HK-2 (cell line): Measurements from ENCODE around the gene REEP6.
"Not testable (repeated sequence)": the region's sequence is repeated elsewhere in the genome, so short reads cannot be mapped to it uniquely, and the experiment has no call there.

Source experiments
- DNase-seq: peaks from one replicate; pipeline ENCODE4 v3.0.0-alpha.2; 2018; ENCODE audit not compliant: unreplicated experiment

The REEP6 gene

DNA sequence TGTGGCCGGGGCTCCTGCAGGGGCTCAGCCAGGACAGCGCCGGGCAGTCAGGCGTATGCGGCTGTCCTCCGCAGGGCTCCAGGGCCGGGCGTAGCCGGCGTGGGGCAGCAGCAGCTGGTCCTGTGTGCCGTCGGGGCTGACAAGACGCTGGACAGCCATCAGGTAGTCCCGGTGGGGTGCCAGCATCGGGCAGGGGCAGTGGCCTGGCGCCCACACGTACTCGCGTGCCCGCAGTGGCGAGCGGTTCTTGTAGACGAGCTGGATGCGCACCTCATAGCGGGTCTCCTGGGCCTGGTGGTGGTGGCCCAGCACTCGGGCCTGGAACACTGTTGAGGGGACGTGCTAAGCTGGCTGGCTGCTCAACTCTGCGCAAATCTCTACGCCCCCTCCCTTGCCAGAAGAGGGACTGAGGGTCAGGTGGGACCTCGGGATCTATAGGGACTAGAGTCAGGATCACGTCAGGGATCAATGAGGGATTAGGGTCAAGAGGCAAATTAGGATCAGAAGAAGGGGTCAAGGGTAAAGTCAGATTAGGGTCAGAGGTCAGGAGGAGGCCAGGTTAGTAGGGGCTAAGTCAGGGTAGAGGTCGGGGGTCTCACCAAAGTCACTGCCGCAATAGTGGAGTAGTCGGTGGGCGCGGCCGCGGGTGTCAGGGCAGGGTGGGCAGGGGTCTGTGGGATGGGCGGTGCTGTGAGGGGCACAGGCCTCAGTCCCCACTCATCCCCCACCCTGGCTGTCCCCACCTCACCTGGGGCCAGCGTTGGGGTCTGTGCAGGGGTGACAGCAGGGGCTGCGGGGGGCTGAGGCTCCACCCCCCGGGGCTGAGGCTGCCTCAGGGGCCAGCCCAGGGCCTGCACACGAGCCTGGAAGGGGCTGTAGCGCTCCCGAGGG is 15.3 kb downstream of the REEP6 start:
- no peak for DNase-seq

DNA sequence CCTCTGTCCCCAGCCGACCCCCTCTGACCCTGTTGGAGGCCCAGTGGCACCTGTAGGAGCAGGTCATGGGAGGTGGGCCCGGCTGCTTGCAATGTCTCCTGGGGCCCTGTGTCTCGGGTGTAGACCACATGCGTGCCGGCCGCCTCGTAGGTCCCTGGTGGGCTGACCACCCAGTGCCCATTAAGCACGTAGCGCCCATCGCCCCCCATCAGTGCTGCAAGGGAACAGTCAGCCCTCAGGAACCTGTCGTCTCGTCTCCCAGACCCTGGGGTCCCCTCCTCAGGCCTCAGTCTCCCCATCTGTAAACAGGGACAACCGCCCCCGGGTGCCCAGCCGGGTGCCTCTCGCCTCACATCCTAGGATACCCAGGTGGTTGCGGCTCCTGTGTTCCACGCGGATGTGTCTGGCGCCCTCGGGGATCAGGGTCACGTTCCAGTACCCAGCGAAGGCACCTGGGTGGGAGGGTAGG is 16.2 kb downstream of the REEP6 start:
- no peak for DNase-seq

DNA sequence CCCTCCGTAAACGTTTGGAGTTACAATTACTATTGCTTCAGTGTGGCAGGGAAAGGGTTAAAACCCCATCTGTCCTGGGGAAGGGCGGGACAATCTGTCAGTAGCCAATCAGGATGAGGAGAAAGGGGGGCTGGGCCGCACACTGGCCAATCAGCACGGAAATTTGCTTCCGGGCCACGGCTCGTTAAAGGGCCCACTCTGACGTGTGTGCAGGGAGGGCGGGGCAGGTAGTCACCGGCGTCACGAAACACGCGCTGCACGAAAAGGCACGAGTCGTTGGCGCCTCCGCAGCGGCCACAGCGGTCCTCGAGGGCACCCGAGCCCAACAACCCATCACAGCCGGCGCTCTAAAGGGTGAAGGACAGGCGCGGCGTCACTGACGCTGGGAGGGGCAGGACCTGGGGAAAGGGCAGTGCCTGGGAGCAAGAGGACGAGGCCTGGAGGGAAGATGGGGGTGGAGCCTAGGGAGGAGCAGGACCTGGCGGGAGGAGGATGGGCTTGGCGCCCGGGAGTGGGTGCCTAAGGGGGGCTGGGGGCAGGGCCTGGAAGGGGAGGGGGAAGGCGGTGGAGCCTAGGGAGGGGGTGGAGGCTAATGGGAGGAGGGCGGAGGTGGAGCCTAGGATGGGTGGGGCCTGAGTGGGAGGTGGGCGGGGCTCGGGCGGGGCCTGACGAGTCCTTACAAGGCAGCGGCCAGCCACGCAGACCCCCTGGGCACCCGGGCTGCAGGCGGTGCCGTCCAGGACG is 17.0 kb downstream of the REEP6 start:
- peak; percentile 95 for DNase-seq

DNA sequence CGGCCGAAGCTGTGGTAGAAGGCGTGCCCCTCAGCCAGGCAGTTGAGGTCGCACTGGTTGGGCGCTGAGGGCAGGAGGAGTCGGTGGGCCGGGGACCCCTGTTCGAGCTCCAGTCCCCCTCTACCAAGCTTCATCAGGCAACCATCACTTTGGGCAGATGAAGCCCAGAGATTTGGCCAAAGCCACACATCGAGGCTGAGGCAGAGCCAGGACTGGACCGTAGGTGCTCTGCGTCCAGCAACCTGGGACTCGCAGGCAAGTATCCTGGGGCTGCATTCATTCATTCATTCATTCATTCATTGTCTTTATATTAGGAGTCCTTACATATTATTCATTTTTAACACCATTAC is 17.5 kb downstream of the REEP6 start:
- DNase-seq: no peak

DNA sequence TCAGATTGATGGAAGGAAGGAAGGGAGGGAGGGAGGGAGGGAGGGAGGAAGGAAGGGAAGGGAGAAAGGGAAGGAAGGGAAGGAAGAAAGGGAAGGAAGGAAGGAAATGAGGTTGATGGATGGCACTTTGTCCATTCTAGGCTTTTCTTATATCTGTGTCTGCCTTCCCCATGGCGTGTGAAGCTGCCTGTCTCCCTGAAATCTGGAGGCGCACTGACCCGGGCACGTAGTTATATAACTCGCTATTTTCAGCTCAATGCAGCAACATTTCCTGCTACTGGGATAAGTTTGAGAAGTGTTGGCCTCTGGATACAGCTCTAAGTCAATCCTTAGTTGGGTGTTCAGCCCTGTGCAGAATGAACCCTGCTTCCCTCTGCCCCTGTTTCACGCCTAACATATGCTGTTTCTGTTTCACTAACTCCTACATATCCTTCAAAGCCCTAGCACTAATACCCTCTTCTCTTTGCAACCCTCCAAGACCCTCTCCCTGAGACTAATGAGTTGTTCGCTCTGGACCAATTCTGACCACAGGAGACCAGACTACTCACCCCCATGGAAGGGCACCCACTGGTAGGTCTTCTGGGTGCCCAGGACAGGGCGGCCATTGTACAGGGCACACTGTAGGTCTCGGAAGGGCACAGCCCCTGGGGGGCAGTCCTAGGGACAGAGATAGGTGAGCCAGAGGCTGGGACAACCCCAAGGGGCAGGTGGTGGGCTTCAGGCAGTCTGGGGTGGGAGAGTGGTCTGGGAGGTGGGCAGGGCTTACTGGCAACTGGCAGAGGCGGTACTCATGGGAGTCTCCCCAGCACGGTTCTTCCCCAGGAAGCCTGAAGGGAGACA is 18.8 kb downstream of the REEP6 start:
- DNase-seq: no peak

DNA sequence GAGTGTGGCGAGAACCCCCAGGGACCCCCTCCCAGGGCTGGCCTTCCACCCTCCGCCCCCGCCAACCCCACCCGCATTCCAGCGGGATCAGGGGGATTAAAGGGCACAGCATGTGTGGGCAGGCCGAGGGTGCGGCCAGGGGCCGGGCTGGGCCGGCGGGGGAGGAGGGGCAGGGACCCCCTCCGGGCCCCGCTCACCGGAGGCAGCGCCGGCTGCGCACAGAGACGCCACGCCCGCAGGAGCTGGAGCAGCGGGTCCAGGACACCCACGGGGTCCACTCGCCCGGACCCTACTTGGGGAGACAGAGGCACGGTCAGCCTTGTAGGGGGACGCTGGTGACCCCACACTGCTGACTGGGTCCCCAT is 19.4 kb downstream of the REEP6 start:
- DNase-seq: no peak

DNA sequence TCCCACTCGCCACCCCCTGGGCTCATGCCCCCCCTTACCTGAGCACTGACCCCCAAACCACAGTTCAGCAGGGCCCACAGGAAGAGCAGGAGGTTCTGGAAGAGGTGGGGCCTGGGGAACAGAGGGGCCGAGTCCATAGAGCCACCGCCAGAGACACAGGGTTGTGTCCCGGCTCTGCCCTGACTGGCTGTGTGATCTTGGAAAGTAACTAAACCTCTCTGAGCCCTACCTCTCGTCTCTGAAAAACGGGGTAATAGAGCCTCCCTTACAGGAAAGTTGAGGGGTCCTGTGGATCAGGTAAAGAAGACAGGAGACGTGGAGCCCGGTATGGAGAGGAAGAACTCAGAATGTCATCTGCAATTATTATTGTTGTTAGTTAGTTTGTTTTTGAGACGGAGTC is 19.8 kb downstream of the REEP6 start:
- no peak for DNase-seq

DNA sequence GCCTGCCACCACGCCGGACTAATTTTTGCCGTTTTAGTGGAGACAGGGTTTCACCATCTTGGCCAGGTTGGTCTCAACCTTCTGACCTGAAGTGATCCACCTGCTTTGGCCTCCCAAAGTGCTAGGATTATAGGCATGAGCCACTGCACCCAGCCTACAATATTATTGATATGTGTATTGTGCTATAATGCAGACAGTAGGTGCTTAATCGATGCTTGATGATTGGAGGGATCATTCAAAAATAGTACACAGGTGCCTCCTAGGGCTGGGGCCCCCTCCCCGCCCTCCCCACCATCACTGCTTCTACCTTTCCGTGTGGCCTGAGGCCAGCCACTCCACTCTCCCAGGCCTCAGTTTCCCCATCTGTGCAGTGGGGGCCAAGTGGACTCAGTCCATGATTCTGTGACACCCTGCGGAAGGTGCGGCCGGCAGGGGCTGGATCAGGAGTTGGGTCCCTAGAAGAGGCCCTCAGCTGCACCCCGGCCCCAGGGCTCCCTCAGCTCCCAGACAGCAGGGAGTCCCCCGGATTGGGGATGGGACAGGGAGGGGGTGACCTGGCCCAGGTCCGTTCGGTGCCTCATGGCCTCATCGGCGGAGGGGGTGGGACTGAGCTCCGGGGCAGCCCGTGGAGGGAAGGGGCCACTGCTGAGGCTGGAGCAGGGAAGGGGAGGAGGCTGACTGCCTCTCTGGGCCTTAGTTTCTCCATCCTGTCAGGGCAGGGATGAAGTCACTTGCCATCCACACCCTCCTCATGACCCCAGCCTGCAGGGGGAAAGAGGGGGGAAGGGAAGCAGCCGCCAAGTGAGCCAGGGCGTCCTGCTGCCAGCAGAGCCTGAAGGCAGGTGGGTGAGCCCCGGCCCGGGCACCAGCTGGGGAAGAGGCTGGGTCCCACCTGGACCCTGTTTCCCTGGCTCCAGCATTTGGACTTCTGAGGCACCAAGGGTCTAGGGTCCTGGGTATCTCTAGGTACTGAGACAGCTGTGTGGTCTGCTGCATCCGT is 20.6 kb downstream of the REEP6 start:
- DNase-seq: no peak

DNA sequence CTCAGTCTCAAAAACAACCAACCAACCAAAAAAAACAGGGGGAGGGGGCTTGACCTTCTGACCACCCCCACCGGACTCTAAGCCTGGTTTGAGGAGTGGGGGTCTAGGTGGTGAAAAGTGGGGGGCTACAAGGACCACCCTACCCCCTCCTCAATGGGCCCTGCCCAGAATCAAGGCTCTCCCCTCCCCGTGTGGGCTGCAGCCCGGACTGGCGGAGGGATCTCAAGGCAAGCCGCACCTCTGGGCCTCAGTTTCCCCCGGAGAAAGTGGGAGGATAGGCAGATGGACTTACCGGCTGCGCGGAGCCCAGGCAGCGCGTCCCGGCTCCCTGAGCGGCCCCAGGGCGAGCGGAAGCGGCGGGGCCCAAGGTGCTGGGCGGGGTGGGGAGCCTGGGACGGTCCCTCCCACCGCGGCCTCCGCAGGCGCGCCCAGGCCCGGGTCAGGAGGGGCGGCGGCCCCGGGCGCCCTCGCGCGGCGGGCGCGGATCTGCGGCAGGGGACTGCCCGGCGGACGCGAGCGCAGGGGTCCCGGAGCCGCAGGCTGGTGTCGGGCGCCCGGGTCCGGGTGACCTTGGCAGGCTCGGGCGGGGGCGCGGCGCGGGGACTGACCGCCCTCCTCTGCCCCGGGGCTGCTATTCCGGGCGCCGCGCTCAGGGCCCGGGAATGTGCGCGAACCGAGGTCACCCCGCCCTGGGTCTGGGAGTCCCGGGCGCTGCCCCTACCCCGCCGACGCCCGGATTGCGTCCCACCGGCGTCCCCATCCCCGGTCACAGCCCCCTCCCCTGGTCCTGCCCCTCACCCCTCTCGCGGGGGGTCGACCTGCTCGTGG is 21.9 kb downstream of the REEP6 start, which contains the start of gene ADAMTSL5:
ADAMTSL5 (minus strand) TSS at position 349 of the 828 bp plus-strand sequence. CDS start 2,076 bp downstream, outside the sequence.
- DNase-seq: peak; percentile 75

DNA sequence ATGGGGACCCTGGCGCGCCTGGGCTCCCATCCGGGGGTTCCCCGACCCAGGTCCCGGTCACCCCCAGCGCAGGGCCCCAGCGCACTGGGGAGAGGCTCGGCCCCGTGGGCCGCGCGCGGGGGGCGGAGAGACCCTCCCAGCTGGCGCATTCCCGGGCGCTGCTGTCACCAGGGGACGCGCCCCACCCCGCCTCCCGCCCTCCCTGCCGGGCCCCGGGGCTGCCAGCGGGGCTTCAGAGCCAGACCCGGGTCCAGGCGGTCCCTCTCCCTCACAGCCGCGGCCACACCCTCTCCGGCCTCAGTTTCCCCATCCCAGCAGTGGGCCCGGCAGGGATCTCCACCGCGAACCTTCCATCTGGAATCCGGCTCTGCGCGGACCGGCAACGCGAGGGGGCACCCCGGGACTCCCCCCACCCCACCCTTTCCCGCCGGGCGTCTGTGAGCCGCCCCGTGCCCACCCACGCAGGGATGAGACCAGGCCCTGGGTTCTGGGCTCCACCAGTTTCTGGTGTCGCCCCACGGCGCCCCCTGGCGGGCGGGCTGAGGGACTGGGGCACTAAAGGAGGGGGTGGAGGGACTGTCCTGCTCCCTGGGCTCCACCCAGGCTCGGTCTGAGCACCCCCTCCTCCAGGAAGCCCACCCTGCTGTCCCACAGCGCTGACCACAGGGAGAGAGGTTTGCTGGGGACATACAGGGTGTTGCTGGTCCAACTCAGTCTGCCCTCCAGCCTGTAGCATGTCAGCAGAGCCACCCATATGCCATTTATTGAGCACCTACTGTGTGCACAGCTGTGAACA is 22.7 kb downstream of the REEP6 start:
- DNase-seq: peak; percentile 67

DNA sequence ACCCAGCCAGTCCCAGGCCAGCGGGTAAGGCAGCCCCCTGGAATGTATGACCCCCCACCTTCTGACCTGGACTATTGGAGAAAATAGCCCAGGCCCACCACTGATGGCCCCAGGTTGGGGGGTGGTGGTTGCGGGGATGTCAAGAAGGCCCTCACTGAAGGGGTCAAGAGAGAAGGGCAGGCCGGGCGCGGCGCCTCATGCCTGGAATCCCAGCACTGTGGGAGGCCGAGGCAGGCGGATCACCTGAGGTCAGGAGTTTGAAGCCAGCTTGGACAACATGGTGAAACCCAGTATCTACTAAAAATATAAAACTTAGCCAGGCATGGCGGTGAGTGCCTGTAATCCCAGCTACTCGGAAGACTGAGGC is 23.3 kb downstream of the REEP6 start:
- DNase-seq: no peak

DNA sequence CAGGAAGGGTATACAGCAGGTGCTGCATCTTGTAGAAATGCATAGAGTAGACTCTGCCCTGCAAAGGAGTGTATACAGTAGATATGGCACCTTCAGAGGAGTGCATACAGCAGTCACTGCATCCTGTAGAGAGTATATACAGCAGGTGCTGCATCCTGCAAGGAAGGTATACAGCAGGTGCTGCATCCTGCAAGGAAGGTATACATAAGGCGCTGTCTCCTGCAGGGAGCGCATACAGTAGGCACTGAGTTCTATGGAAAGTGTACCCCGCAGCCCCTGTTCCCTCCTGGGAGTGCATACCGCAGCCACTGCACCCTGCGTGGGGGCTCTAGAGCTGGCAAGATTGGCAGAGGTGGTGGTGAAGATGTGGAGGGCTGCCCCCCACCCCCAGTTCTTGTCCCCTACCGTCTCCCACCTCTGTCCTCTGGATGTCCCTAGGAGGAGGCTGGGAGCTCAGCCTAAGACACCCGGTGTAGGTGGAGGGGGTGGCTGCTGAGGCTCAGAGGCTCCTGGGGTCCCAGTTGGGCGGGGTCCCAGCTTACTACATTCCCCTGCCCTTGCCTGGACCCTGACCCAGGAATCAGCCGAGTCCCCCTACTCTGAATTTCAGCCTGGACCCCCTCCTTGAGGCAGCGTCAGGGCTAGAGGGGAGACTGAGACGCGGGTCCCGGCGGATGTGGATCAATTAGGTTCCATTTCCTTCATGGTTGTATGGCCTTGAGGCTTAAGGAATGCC is 24.2 kb downstream of the REEP6 start:
- no peak for DNase-seq

DNA sequence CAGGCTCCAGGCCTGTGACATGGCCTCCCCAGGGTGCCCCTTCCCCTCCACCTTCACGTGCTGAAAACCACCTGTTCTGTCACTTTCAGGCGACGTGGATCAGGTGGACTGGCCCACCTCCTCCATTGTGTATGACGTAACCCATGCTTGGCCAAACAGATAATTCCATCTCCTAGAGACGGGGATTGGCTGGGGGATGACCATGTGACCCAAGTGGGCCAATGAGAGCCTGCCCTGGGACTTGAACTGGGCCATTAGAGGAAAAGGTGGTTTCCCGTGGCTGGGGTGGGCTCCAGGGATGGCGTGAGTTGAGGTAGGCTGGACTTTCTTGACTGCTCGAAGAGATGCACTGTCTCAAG is 25.4 kb downstream of the REEP6 start:
- DNase-seq: no peak

DNA sequence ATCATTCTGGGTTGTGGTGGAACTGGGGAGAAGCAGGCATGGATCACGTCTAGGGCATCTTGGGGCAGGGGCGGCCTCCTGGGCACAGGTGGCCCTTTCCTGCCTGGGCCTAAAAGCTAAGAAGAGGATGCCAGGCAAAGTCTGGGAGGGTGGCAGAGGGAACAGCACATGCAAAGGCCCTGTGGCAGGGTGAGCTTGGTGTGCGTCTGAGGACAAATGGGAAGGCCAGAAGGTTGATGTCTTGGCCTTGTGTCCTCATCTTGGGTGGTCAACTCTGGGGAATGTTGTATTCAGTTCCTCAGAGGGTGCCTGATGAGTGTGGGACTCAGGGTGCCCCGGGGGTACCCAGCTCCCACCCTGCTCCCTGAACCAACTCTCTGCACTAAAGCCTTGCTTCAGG is 27.5 kb downstream of the REEP6 start:
- no peak for DNase-seq

DNA sequence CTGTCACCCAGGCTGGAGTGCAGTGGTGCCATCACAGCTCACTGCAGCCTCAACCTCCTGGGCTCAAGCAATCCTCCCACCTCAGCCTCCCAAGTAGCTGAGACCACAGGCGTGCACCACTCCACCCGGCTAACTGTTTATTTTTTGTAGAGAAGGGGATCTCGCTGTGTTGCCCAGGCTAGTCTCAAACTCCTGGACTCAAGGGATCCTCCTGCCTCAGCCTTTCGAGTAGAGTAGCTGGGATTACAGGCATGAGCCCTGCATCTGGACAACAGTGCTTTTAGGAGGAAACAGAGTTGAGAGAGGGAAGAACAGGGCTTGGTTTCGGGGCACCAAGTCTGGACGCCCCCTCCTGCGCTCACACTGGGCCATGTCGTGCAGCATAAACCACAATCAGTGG is 28.8 kb downstream of the REEP6 start:
- DNase-seq: not testable (repeated sequence)

DNA sequence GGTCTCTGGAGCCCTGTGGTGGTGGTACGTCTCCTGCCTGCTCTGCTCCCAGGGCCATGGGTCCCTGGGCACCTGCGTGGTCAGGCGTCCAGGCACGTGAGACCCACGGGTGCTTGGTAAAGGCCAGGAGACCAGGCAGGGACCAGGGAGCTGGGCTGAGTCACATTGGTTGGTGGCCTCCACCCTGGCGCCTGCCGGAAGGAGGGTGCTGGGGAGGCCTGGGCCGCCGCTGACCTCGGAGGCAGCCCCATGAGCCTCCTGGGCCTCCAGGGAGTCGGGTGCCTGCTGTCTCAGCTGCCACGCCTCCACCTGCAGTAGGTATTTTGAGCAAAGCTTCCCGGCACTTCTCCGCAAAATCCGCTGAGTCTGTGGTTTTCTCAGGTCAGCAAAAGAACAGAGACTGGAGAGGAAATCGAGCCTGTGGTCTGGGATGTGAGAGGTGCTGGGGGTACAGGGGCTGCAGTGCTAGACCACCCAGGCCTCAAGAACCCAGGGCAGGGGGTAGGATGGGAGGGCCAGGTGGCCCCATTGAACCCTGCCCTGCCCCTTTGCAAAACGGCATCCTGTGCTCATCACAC is 29.3 kb downstream of the REEP6 start:
- DNase-seq: peak; percentile 44

DNA sequence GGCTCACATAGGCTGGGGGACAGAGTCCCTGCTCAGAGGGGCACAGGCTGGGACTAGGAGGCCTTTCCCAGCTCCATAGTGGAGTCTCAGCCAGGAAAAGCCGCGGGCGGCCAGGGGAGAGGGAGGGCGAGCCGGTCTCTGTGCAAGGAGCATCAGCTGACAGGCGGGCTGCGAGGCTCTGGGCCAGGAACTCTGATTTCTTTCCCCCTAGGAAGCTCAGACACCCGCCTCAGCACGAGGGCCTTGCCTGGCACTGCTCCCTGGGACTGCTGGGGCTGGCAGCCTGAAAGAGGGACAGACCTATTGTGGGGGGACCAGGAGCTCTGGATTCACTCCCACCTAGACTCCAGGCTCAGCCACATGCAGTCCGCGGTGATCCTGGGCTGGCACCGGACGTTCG is 30.7 kb downstream of the REEP6 start:
- no peak for DNase-seq

DNA sequence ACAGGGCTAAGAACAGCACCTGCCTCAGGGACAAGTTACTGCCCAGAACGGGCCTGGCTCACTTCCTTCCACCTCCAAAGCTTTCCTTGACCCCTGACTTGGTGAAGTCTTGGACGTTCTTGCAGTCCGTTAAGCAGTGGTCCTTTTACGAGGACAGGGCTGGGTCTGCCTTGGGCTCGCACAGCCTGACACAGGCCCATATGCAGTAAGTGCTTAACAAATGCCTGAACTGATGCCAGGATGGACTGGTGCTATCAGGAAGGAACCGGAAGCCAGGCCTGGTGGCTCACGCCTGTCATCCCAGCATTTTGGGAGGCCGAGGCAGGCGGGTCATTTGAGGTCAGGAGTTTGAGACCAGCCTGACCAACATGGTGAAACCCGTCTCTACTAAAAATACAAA is 31.1 kb downstream of the REEP6 start:
- DNase-seq: no peak
